Measurements from ENCODE around the gene FRY.

The FRY gene

DNA sequence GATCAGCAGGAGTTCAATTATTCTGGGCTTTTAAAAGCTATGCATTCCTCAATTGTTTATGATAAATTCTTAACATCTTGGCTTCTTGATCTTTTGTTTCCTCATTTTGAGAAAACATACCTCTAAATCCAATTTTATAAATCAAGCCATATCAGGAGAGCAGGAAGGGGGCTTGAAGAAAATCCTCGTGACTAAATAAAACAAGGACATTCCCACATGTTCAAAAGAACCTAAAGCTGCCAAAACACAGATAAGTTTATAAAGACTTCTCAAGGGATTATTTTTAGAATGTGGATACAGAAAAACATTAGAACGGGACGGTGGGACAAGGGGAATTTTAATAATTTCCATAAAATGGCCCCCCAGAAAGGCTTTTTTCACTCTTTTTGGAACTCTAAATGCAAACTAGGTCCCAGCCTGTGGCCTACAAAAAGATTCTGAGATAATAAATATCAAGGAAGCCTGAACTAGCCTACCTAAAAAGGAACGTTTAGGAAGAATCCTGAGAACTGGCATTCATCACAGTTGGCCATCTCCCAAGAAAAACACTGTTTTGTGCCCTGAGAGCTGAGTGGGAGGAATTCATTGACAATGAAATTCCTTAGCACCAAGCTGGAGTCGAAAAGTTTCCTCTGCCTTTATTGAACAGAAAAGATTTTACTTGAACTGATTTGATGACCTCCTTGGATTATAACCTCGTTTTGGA lies 253.5 kb downstream of the FRY start:
- TF ChIP-seq, protein P1, sequence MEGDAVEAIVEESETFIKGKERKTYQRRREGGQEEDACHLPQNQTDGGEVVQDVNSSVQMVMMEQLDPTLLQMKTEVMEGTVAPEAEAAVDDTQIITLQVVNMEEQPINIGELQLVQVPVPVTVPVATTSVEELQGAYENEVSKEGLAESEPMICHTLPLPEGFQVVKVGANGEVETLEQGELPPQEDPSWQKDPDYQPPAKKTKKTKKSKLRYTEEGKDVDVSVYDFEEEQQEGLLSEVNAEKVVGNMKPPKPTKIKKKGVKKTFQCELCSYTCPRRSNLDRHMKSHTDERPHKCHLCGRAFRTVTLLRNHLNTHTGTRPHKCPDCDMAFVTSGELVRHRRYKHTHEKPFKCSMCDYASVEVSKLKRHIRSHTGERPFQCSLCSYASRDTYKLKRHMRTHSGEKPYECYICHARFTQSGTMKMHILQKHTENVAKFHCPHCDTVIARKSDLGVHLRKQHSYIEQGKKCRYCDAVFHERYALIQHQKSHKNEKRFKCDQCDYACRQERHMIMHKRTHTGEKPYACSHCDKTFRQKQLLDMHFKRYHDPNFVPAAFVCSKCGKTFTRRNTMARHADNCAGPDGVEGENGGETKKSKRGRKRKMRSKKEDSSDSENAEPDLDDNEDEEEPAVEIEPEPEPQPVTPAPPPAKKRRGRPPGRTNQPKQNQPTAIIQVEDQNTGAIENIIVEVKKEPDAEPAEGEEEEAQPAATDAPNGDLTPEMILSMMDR (IDR thresholded peaks at IDR 0.05) = no peak
- peak overlapping the region; percentile 25 to 48 for H3K27ac ChIP-seq
- H3K4me3 ChIP-seq = no peak overlapping the region
- DNase-seq (ENCODE audit: low spot score) = no peak

DNA sequence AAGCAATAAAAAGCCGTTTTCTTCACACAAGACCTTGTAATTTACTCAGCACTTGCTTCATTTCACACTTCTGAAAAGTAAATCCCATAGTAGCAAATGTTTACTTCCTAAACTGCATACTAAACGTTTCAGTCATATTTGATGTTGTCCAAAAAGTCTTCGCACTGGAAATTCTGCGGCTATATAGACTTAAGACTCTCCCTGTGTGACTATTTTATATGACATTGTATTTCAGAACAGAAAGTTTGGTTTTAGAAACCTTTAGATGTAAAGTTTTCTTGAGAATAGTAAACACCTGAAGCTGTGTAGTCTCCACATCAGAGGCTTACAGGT lies 254.0 kb downstream of the FRY start:
- H3K27ac ChIP-seq = peak overlapping the region; percentile 25 to 48
- TF ChIP-seq, protein P1 (IDR thresholded peaks at IDR 0.05) = no peak
- DNase-seq (ENCODE audit: low spot score) = no peak
- H3K4me3 ChIP-seq = no peak overlapping the region

DNA sequence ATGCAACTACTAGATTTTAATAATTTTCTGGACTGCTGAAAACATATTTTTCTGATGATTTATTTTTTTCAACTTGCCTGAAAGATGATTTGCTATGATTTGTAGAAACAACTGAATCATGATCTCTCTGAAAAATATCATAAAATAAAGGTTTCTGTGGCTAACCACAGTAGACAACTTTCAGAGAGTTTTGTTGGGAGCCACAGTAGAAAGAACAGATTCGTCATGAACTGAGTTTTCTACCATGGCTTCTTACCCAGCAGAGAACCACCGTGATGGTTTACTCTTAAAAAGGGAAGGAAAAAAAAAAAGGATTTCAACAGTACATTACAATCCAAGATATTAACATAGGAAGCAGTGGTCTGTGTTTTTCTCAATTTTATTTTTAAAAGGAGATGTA lies 265.6 kb downstream of the FRY start:
- no peak for DNase-seq (ENCODE audit: low spot score)
- no peak overlapping the region for H3K4me3 ChIP-seq
- TF ChIP-seq, protein P1 (IDR thresholded peaks at IDR 0.05) = no peak

DNA sequence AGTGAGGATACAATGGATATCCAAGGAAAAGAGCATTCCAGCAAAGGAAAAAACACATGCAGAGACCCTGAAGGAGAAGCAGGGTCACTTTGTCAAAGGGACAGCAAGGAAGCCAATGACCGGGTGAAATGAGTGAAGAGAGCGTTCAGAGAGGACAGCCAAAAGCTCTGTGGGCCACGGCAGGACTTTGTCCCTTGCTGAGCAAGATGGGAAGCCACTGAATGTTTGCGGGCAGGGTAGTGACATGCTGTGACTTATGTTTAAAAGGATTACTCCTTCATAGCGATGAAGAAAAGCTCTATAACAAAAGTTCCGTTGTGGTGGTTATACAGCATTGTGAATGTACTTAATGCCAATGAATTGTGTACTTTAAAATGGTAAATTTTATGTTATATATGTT lies 267.1 kb downstream of the FRY start:
- TF ChIP-seq, protein P1 (IDR thresholded peaks at IDR 0.05) = no peak
- Histone ChIP-seq H3K4me3 (no peak overlapping the region), H3K27ac (no peak overlapping the region)
- no peak for DNase-seq (ENCODE audit: low spot score)

More for the DNA sequence above, 265.6 kb downstream of the FRY start:
- no peak overlapping the region for H3K27ac ChIP-seq

DNA sequence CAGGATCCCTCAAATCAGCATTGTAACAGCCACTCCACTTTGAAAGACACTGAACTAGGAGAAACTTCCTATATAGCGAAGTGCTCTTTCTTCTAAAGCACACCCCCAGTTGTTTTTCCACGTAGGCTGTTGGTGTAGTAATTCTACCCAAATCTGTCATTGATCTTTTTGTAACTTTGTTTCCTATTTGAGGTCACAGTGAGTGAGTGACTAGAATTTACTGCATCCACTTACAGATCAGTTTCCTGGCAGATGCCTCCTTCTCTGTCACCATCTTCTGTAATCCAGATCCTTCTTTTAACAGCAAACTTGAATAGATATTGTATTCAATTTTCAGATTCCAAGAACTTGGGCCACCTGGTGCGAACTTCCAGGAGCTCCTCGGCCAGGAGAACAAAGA lies 268.3 kb downstream of the FRY start:
- Histone ChIP-seq H3K27ac (no peak overlapping the region), H3K4me3 (no peak overlapping the region)
- TF ChIP-seq, protein P1 (IDR thresholded peaks at IDR 0.05) = no peak
- no peak for DNase-seq (ENCODE audit: low spot score)

DNA sequence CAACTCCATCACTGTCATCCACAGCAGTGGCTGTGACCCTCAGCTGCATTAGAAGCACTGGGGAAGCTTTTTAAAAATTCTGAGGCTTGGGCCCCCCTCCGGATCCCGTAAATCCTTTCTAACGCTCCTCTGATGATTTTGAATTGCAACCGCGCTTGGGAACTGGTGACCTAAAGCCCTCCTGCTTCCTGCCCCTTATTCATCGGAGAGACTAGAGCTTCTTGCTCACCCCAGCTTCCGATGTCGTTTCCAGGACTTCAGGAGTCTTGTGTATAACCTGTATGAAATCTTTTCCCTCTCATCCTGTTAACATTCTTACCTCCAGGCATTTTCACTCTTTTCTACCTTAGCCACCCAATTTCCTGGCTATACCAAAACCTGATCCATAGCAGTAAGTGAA lies 268.8 kb downstream of the FRY start:
- H3K27ac ChIP-seq = no peak overlapping the region
- TF ChIP-seq, protein P1 (IDR thresholded peaks at IDR 0.05) = no peak
- no peak overlapping the region for H3K4me3 ChIP-seq
- DNase-seq (ENCODE audit: low spot score) = no peak

DNA sequence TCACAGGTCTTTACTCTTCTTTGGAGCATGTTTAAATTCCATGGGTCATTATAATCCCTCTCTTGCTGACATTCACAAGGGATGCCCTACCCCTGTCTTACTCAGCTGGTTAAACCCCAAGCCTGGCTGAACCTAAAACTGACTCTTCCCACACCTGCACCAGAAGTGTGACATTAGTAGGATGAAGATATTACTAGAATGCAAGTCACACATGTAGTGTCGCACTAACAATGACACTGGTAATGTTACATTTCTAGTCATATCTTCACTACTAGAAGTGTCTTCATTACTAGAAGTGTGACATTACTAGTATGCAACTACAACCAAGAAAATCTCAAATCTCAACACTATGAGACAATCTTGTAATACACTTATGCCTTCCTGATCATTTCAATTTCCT lies 269.3 kb downstream of the FRY start:
- TF ChIP-seq, protein P1 (IDR thresholded peaks at IDR 0.05) = no peak
- H3K4me3 ChIP-seq = no peak overlapping the region
- no peak overlapping the region for H3K27ac ChIP-seq
- no peak for DNase-seq (ENCODE audit: low spot score)
